ENCODE results near the gene PSD. TPM values are rescaled to one million over a fixed set of nuclear protein-coding genes. Genes with fewer than 3 reads are reported as not detected.

Gene PSD
- total RNA-seq, 2 donors from 2014 or later: 8.6 to 11.7 TPM

DNA sequence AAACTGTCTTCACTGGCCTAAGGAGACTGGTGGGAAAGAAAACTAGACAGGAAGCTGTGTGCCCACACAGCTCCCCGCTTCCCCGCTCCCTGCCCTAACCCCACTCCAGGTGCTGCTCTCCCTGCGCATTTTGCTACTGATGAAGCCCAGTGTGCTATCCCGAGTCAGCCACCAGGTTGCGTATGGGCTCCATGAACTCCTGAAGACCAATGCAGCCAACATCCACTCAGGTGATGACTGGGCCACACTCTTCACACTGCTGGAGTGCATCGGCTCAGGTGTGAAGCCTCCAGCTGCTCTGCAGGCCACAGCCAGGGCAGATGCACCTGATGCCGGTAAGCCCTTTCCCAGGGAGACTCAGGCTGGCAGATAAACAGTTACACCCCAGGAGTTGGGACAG lies 43.3 kb downstream of the PSD start:
- Mint-ChIP-seq H3K9me3 (no peaks in the 10 kb centered on the region), H3K4me3 (no peak overlapping the region), H3K4me1 (ENCODE audit: low read depth) (no peaks in the 10 kb centered on the region), H3K27me3 (ENCODE audit: low read depth) (no peaks in the 10 kb centered on the region), H3K27ac (no peak overlapping the region), H3K36me3 (ENCODE audit: insufficient read depth in 2 of 2) (peaks cover 9 to 24% of the 10 kb centered on the region in 2 donors)
- ATAC-seq (replicated peaks in 1 of 2) (peak in 1 of 2 donors; percentile 13), DNase-seq (no peak)

DNA sequence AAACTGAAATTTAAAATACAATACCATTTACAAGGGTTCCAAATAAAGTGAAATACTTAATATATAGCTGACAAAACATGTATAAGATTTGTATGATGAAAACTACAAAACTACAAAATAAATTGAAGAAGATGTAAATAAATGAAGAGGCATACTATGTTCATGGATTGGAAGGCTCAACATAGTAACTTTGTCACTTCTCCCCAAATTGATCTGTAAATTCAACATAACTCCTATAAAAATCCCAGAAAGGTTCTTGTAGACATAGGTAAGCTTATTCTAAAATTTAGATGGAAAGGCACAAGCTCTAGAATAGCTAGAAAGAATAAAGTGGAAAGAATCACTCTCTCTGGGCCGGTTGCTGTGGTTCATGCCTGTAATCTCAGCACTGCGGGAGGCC lies 47.3 kb downstream of the PSD start:
- H3K9me3 Mint-ChIP-seq: no peaks in the 10 kb centered on the region
- DNase-seq (no peak), ATAC-seq (replicated peaks in 1 of 2) (no peak)
- no peaks in the 10 kb centered on the region for H3K4me1 Mint-ChIP-seq (ENCODE audit: low read depth)
- no peaks in the 10 kb centered on the region for H3K27me3 Mint-ChIP-seq (ENCODE audit: low read depth)
- H3K36me3 Mint-ChIP-seq (ENCODE audit: insufficient read depth in 2 of 2): peaks cover 12 to 31% of the 10 kb centered on the region in 2 donors
- no peak overlapping the region for H3K27ac Mint-ChIP-seq
- H3K4me3 Mint-ChIP-seq: no peak overlapping the region

DNA sequence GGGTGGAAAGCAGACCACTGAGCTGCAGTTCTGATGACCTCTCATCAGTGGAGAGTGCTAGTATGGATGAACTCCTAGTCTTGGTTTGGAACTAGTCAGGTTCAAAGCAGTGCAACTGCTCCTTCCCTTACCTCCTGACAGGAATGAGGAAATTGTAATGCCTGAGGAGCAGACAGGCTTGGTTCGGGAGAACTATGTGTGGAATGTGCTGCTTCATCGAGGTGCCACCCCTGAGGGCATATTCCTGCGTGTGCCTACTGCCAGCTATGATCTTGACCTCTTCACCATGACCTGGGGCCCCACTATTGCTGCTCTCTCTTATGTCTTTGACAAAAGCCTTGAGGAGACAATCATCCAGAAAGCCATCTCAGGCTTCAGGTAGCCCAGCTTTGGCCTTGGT lies 50.5 kb downstream of the PSD start:
- peaks cover 17 to 42% of the 10 kb centered on the region in 2 donors for H3K36me3 Mint-ChIP-seq (ENCODE audit: insufficient read depth in 2 of 2)
- no peaks in the 10 kb centered on the region for H3K4me1 Mint-ChIP-seq (ENCODE audit: low read depth)
- no peaks in the 10 kb centered on the region for H3K9me3 Mint-ChIP-seq
- no peaks in the 10 kb centered on the region for H3K27me3 Mint-ChIP-seq (ENCODE audit: low read depth)
- H3K27ac Mint-ChIP-seq: no peak overlapping the region
- H3K4me3 Mint-ChIP-seq: no peak overlapping the region
- ATAC-seq (replicated peaks in 1 of 2): no peak
- no peak for DNase-seq

DNA sequence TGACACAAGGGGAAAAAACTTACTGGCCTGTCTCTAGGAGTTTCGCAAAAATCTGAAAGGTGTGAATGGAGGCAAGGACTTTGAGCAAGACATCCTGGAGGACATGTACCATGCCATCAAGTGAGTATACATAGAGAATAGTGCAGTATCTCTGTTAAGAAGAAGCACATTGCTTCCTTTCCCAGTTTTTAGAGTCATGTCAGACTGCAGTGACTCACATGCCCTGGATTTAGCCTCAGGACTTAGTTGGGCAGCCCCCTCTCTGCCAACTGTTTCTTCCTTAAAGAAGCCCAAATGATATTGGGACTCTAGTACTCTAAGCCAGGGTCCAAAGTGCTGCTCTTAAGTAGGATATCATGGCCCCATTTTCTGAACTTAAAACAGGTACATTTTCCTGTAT lies 51.1 kb downstream of the PSD start:
- Mint-ChIP-seq H3K36me3 (ENCODE audit: insufficient read depth in 2 of 2) (peaks cover 17 to 43% of the 10 kb centered on the region in 2 donors), H3K4me3 (no peak overlapping the region), H3K4me1 (ENCODE audit: low read depth) (no peaks in the 10 kb centered on the region), H3K27ac (no peak overlapping the region), H3K9me3 (no peaks in the 10 kb centered on the region), H3K27me3 (ENCODE audit: low read depth) (no peaks in the 10 kb centered on the region)
- no peak for DNase-seq
- ATAC-seq (replicated peaks in 1 of 2): no peak

DNA sequence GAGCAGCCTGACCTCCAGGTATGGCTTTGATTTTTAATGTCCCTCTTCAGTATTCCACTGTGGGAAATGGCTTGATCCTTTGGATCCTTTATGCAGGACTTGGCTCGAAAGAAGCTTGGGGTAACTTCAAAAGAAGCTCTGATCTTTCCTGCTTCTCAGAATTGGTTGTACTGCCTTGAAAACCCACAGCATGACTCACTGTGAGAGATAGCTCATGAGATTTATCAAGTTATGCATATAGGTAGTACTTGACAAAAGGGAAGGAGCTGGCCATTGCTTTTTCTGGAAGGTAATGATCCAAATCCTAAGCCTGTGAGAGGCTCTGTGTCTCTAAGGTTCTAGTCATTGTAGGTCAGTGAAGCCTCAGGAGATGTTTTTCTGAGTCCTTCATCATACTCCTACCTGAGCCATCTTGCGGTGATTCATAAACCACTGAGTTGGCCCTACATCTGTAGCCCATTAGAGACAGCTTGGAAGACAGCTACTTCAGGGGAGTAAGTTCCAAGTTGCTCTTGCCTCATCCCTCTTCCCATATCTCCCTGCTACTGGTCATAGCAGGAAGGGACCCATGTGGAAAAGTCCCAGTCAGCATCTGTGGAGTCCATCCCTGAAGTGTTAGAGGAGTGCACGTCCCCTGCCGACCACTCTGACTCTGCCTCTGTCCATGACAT lies 59.7 kb downstream of the PSD start:
- no peaks in the 10 kb centered on the region for H3K9me3 Mint-ChIP-seq
- DNase-seq (peak in 1 of 2 donors; percentile 13), ATAC-seq (replicated peaks in 1 of 2) (peak; percentile 91 to 96)
- peak overlapping the region; percentile 79 for H3K27ac Mint-ChIP-seq
- peak overlapping the region in 1 of 2 donors; percentile 31 for H3K4me3 Mint-ChIP-seq
- H3K4me1 Mint-ChIP-seq (ENCODE audit: low read depth): peaks cover 20% of the 10 kb centered on the region
- H3K27me3 Mint-ChIP-seq (ENCODE audit: low read depth): no peaks in the 10 kb centered on the region
- peaks cover 16 to 40% of the 10 kb centered on the region in 2 donors for H3K36me3 Mint-ChIP-seq (ENCODE audit: insufficient read depth in 2 of 2)

DNA sequence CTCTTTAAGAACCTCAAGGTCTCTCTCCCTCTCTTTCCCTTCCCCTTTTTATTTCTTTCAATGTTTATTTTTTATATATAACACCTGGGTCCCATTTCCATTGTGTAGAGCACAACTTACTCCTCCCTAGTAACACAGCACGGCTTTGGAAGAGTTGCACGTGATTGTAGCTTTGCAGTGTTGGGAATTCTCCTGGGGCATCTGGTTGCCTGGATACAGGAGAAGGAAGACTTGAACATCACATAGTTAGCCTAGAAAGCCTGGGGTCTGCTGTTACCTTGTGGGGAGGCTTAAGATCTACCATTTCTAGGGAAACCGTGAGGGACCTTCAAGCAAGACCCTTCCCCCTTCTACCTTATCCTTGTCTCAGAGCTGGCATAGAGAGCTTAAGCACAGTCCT lies 64.1 kb downstream of the PSD start:
- Mint-ChIP-seq H3K9me3 (no peaks in the 10 kb centered on the region), H3K4me3 (no peak overlapping the region), H3K4me1 (ENCODE audit: low read depth) (peaks cover 20% of the 10 kb centered on the region), H3K27me3 (ENCODE audit: low read depth) (no peaks in the 10 kb centered on the region), H3K36me3 (ENCODE audit: insufficient read depth in 2 of 2) (peaks cover 6 to 23% of the 10 kb centered on the region in 2 donors), H3K27ac (no peak overlapping the region)
- ATAC-seq (replicated peaks in 1 of 2) (no peak), DNase-seq (no peak)

Other genes starting within 250 kb of the PSD start
- gene ELOVL3, start 192.5 kb downstream of the PSD start, total RNA-seq: under 1 TPM in 1 of 2 donors, not detected in 1; 0.24 TPM
- under 1 TPM; 0.24 to 0.28 TPM for gene PITX3, start 177.3 kb downstream of the PSD start, total RNA-seq
- gene GBF1, start 173.3 kb downstream of the PSD start, total RNA-seq: 10 to 100 TPM; 44.2 to 47.6 TPM
- 100 to 1,000 TPM; 472 to 564 TPM for gene NFKB2, start 23.1 kb downstream of the PSD start, total RNA-seq
- 10 to 100 TPM; 15.3 TPM for gene FBXL15, start 2.1 kb upstream of the PSD start, total RNA-seq
- 10 to 100 TPM; 78.7 to 79.5 TPM for gene CUEDC2, start 13.8 kb upstream of the PSD start, total RNA-seq
- under 1 TPM in 1 of 2 donors, not detected in 1; 0.21 TPM for gene C10orf95, start 32.8 kb upstream of the PSD start, total RNA-seq
- 10 to 100 TPM; 61.6 to 68.3 TPM for gene ACTR1A, start 83.9 kb upstream of the PSD start, total RNA-seq
- 1 to 10 TPM; 9.1 to 9.2 TPM for gene SUFU, start 85.2 kb upstream of the PSD start, total RNA-seq
- gene TRIM8, start 225.7 kb upstream of the PSD start, total RNA-seq: 10 to 100 TPM; 57.9 to 58.2 TPM

All from activated T-cell treated with anti-CD3 and anti-CD28 coated beads, Interleukin-2, amount 50 U/mL, for 72 hours (primary cell).